Neural progenitor cell (in vitro differentiated cells): ENCODE results near the gene IL13RA2.

Source experiments
- CTCF ChIP-seq: fragments of 200-600 bp; sonication (generic); IDR thresholded peaks from 2 replicates; pipeline ENCODE4 v1.5.1; 2017; ENCODE audit warnings: antibody characterized with exemption, mild to moderate bottlenecking
- EZH2 ChIP-seq: fragments of 200-600 bp; sonication (generic); IDR thresholded peaks from 2 replicates; pipeline ENCODE4 v1.6.1; 2017; ENCODE audit warnings: antibody characterized with exemption, mild to moderate bottlenecking, moderate library complexity
- EZH2phosphoT487 ChIP-seq: fragments of 200-600 bp; sonication (generic); IDR thresholded peaks from 2 replicates; pipeline ENCODE4 v1.6.1; 2017; ENCODE audit warnings: antibody characterized with exemption

- TF ChIP-seq CTCF (no peak), EZH2phosphoT487 (no peak), EZH2 (no peak)
Observed at GRCh38 chrX:114985967-114986592, 31.3 kb downstream of the IL13RA2 start.
